Transverse colon (tissue), 4 donors: Measurements from ENCODE around the gene PRKCH. TPM values are rescaled to one million over a fixed set of nuclear protein-coding genes. Genes with fewer than 3 reads are reported as not detected.

Experiments
- DNase-seq: peaks from one replicate; pipeline ENCODE4 v3.0.0-alpha.2; 2019
- H3K27ac ChIP-seq, 4 donors: fragments of 200-600 bp; sonication (generic); 2 replicates each; pipeline ENCODE4 v1.5.1; 2016 to 2018; ENCODE audit warnings: inconsistent platforms in 4 of 4
- H3K27me3 ChIP-seq: fragments of 200-600 bp; sonication (generic); 2 replicates; pipeline ENCODE4 v1.5.1; 2017; ENCODE audit warnings: inconsistent platforms
- H3K36me3 ChIP-seq, 4 donors: fragments of 200-600 bp; sonication (generic); 2 replicates each; pipeline ENCODE4 v1.5.1; 2017 to 2019; ENCODE audit warnings: inconsistent platforms in 4 of 4
- H3K4me1 ChIP-seq, 4 donors: fragments of 200-600 bp; sonication (generic); 2 replicates each; pipeline ENCODE4 v1.5.1; 2017 to 2020; ENCODE audit warnings: inconsistent platforms in 4 of 4
- H3K4me3 ChIP-seq, 4 donors: fragments of 200-600 bp; sonication (generic); 1 replicate in 1 of 4; 2 replicates in 3 of 4; pipeline versions ENCODE4 v1.5.1 to v1.6.1; 2017 to 2019; ENCODE audit warnings: inconsistent platforms in 4 of 4
- H3K9me3 ChIP-seq, 2 donors: fragments of 200-600 bp; sonication (generic); 2 replicates each; pipeline ENCODE4 v1.5.1; 2017 to 2019; ENCODE audit warnings: inconsistent platforms in 2 of 2
- EP300 ChIP-seq: sonication (generic); formaldehyde crosslinking; IDR thresholded peaks from one replicate; pipeline ENCODE4 v1.6.1; 2017; ENCODE audit warnings: antibody characterized with exemption, low read depth
- POLR2A ChIP-seq: fragments of 450-650 bp; IDR thresholded peaks from one replicate; pipeline ENCODE4 v1.6.1; 2016; ENCODE audit warnings: antibody characterized with exemption, mild to moderate bottlenecking, moderate library complexity
- POLR2AphosphoS5 ChIP-seq, 3 donors: sonication (generic); formaldehyde crosslinking; IDR thresholded peaks; one replicate each; pipeline ENCODE4 v1.6.1; 2016; ENCODE audit warnings: antibody characterized with exemption in 3 of 3
- WGBS, 2 donors: methylation state at CpG; one replicate each; pipeline ENCODE4 v1.1.5; 2018; ENCODE audit warnings: low coverage in 1 of 2; 5-methylcytosine and 5-hydroxymethylcytosine counted together
- in situ Hi-C, 4 donors: fragments of 200-750 bp; cut with MboI; loops; one replicate each; pipeline versions ENCODE4 v1.15.0 to v1.15.1; 2017; ENCODE audit warnings: low sequenced_read_pairs in 3 of 4, low pct_ligation_motif_present in 1 of 4, low pct_unique_long_range_greater_than_20kb in 1 of 4
- intact Hi-C: fragments of 100-400 bp; cut with DNase I; formaldehyde crosslinking; loops from one replicate; pipeline ENCODE4 v1.15.1; 2023; ENCODE audit warnings: low total_unique reads
- total RNA-seq, 4 donors: library from RNA; depleted of rRNA; stranded (reverse); fragments of >200 nt; gene quantifications; one replicate each; pipeline ENCODE4 v1.1.0, GENCODE V29; 2016
- TF ChIP-seq, protein P1 (sequence below), 5 experiments: fragments of 200-600 bp in 3 of 5; fragments of 450-650 bp in 2 of 5; sonication (generic) in 3 of 5; IDR thresholded peaks; 1 replicate in 2 of 5; 2 replicates in 3 of 5; pipeline ENCODE4 v1.5.1; 2016 to 2017; ENCODE audit warnings: antibody characterized with exemption in 5 of 5, inconsistent platforms in 3 of 5, mild to moderate bottlenecking in 2 of 5, moderate library complexity in 1 of 5

PRKCH gene
- total RNA-seq, 4 donors from 2014 or later = 12.4 to 38.9 (median 27.0) TPM

DNA sequence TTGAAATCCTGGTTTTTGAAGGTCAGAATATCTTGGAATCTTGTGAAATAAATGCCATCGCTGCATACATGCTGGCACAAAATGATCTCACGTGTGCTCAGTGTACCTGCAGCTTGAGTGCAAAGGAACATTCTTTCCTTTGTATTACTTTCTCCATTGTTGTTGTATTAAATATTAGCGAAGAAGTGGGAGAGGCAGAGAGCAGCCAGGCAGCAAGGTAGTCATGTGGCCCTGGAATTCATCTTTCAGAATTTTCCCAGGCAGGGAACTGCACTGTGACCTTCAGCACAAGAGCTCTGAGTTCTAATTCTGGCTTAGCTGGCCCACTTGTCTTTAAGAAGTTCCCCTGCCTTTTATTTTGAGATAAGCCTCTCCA is 145.5 kb downstream of the PRKCH start:
- H3K27ac ChIP-seq = peak overlapping the region in 1 of 4 donors; percentile 25
- H3K4me1 ChIP-seq = peaks cover 7 to 34% (median 16%) of the 10 kb centered on the region in 4 donors
- no peak for DNase-seq
- in situ Hi-C loops = loop anchor here (10.0 to 25.0 kb wide), 3 partner anchors 258 to 645 kb away; no protein-coding TSS in a partner anchor
- WGBS, 2 donors = 96% methylated on average over 3 of the region's 3 CpGs
- no peak overlapping the region for H3K4me3 ChIP-seq
- H3K27me3 ChIP-seq = no peaks in the 10 kb centered on the region
- intact Hi-C loops = loop anchor here (10.0 kb wide), 1 partner anchor 258 kb away; no protein-coding TSS in a partner anchor
- H3K9me3 ChIP-seq = no peaks in the 10 kb centered on the region
- no peaks in the 10 kb centered on the region for H3K36me3 ChIP-seq
- TF ChIP-seq, protein P1, sequence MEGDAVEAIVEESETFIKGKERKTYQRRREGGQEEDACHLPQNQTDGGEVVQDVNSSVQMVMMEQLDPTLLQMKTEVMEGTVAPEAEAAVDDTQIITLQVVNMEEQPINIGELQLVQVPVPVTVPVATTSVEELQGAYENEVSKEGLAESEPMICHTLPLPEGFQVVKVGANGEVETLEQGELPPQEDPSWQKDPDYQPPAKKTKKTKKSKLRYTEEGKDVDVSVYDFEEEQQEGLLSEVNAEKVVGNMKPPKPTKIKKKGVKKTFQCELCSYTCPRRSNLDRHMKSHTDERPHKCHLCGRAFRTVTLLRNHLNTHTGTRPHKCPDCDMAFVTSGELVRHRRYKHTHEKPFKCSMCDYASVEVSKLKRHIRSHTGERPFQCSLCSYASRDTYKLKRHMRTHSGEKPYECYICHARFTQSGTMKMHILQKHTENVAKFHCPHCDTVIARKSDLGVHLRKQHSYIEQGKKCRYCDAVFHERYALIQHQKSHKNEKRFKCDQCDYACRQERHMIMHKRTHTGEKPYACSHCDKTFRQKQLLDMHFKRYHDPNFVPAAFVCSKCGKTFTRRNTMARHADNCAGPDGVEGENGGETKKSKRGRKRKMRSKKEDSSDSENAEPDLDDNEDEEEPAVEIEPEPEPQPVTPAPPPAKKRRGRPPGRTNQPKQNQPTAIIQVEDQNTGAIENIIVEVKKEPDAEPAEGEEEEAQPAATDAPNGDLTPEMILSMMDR (IDR thresholded peaks at IDR 0.05) = no peak
- TF ChIP-seq EP300 (no peak), POLR2A (no peak), POLR2AphosphoS5 (IDR thresholded peaks at IDR 0.05) (no peak)

DNA sequence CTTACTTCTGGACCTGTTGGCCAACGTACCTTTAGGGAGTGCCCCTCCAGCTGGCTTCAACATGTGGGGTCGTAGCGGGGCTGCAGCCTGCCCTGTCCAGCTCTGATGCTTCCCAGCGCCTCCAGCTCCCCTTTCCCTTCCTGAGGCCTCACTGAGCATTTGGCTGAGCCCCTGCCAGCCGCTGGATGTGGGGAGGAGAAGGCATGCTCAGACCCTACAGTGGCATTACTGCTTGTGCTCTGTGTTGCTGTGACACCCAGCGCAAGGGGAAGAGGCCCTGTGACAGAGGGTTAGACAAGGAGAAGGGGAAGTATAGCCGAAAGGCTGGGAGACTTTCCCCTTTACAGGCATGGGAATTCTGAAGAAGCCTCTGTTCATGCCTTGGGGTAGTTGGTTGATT is 145.9 kb downstream of the PRKCH start:
- Histone ChIP-seq H3K27ac (no peak overlapping the region), H3K9me3 (no peaks in the 10 kb centered on the region), H3K4me3 (no peak overlapping the region), H3K4me1 (peaks cover 7 to 34% (median 15%) of the 10 kb centered on the region in 4 donors), H3K27me3 (no peaks in the 10 kb centered on the region), H3K36me3 (no peaks in the 10 kb centered on the region)
- in situ Hi-C loops (loop anchor here (10.0 to 25.0 kb wide), 3 partner anchors 258 to 645 kb away; no protein-coding TSS in a partner anchor), intact Hi-C loops (loop anchor here (10.0 kb wide), 1 partner anchor 258 kb away; no protein-coding TSS in a partner anchor)
- DNase-seq = no peak
- WGBS, 2 donors = 85 to 94% methylated on average over 3 to 7 of the region's 7 CpGs
- TF ChIP-seq POLR2AphosphoS5 (IDR thresholded peaks at IDR 0.05) (no peak), POLR2A (no peak), EP300 (no peak)
- TF ChIP-seq, protein P1 (IDR thresholded peaks at IDR 0.05) = no peak

DNA sequence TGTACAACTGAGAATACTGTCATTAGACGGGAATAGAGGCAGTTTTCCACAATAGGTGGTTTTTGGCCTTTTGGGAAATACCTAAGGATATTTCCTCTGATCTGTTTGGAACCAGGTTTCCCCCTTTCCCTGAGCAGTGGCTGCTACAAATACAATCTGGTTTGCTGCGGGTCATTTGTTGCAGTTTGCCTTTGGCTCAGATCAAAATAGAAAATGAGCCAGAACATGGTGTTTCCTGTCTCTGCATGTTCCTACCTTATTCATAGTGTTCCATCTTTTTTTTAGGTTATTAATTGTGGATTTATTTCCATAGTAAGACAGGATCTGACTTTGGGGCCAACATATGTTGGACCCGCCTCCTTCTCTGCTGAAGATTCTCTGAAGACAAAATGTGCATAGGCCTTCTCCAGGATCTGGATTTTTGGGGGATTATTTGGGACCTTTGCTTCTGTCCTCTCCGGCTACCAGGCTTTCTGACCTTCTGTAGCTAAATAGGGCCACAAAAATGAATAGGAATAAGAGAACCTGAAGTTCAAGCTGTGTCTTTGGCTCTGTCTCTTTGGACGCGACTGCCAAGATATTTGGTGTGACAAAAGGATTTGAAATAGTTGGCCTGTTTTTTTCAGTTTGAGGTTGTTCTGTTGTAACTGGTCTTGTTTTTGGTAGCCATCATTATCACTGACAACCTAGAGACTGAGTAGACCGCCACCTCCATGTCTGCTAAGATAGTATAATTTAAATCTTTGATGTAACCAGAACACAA is 146.9 kb downstream of the PRKCH start:
- TF ChIP-seq POLR2A = no peak
- TF ChIP-seq, protein P1 (IDR thresholded peaks at IDR 0.05) = no peak
- no peak for TF ChIP-seq POLR2AphosphoS5 (IDR thresholded peaks at IDR 0.05)
- TF ChIP-seq EP300 = no peak
- Histone ChIP-seq H3K4me3 (no peak overlapping the region), H3K27ac (no peak overlapping the region), H3K27me3 (no peaks in the 10 kb centered on the region), H3K9me3 (no peaks in the 10 kb centered on the region), H3K4me1 (peaks cover 7 to 34% (median 17%) of the 10 kb centered on the region in 4 donors), H3K36me3 (no peaks in the 10 kb centered on the region)
- in situ Hi-C loops (loop anchor here (10.0 to 25.0 kb wide), 3 partner anchors 257 to 644 kb away; no protein-coding TSS in a partner anchor), intact Hi-C loops (loop anchor here (10.0 kb wide), 1 partner anchor 257 kb away; no protein-coding TSS in a partner anchor)
- no peak for DNase-seq
- WGBS, 2 donors = 89 to 91% methylated on average over 3 to 7 of the region's 7 CpGs

DNA sequence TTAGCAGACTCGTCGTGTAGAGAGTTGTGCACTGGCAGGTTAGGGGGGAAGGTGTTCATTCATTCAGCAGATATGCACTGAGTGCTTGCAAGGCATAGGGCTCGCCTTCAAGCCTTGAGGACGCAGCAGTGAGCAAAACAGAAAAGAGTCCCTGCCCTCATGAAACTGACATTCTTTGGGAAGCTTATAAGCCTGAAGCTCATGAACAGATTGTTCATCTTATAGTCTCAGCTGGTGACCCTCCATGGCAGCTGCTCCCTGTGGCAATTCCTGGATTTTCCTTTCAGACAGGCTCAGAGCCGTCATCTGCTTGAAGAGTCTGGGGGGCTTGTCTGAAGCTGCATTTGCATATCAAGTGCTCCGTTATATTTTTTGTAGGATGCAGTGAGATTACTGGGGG is 148.4 kb downstream of the PRKCH start:
- Histone ChIP-seq H3K27me3 (no peaks in the 10 kb centered on the region), H3K4me3 (no peak overlapping the region), H3K9me3 (no peaks in the 10 kb centered on the region), H3K36me3 (no peaks in the 10 kb centered on the region), H3K4me1 (peaks cover 7 to 45% (median 17%) of the 10 kb centered on the region in 4 donors), H3K27ac (peak overlapping the region; percentile 34 to 70 (median 64))
- in situ Hi-C loops (loop anchor here (10.0 to 25.0 kb wide), 3 partner anchors 255 to 643 kb away; no protein-coding TSS in a partner anchor), intact Hi-C loops (loop anchor here (10.0 kb wide), 1 partner anchor 255 kb away; no protein-coding TSS in a partner anchor)
- WGBS, 2 donors = 89 to 100% methylated on average over 2 to 6 of the region's 6 CpGs
- DNase-seq = no peak
- TF ChIP-seq, protein P1 (IDR thresholded peaks at IDR 0.05) = no peak
- TF ChIP-seq EP300 (no peak), POLR2AphosphoS5 (IDR thresholded peaks at IDR 0.05) (no peak), POLR2A (no peak)
